HG03354 (cell line): ENCODE data around the gene CNTN4.
"Not testable (repeated sequence)": the region's sequence is repeated elsewhere in the genome, so short reads cannot be mapped to it uniquely, and the experiment has no call there.

Source experiments
- ATAC-seq: cut with Tn5 transposase; IDR thresholded peaks from one replicate; pipeline ENCODE4 v1.9.1; 2021; ENCODE audit warnings: mild to moderate bottlenecking; ENCODE audit not compliant: unreplicated experiment, poor library complexity, severe bottlenecking

CNTN4 gene

GRCh38 chr3:2485027-2485375 is 386.3 kb downstream of the CNTN4 start:
- ATAC-seq, result no peak

- no peak for ATAC-seq
These were observed 397.1 kb downstream of the CNTN4 start for GRCh38 chr3:2495746-2496145.

- no peak for ATAC-seq
These were observed 406.2 kb downstream of the CNTN4 start for GRCh38 chr3:2504912-2505311.

- no peak for ATAC-seq
These were observed 408.1 kb downstream of the CNTN4 start for GRCh38 chr3:2506776-2507175.

- no peak for ATAC-seq
These were observed 412.0 kb downstream of the CNTN4 start for GRCh38 chr3:2510591-2511145.

- ATAC-seq, result no peak
These were observed 412.7 kb downstream of the CNTN4 start for GRCh38 chr3:2511356-2511755.

- no peak for ATAC-seq
These were observed 414.2 kb downstream of the CNTN4 start for GRCh38 chr3:2512881-2513280.

GRCh38 chr3:2513986-2514385 is 415.3 kb downstream of the CNTN4 start:
- no peak for ATAC-seq

GRCh38 chr3:2516762-2517441 is 418.2 kb downstream of the CNTN4 start:
- ATAC-seq, result no peak

- ATAC-seq, result no peak
These were observed 419.0 kb downstream of the CNTN4 start for GRCh38 chr3:2517500-2518172.

GRCh38 chr3:2523281-2523836 is 424.7 kb downstream of the CNTN4 start:
- no peak for ATAC-seq

- ATAC-seq, result no peak
These were observed 427.3 kb downstream of the CNTN4 start for GRCh38 chr3:2525968-2526367.

- ATAC-seq, result no peak
These were observed 428.3 kb downstream of the CNTN4 start for GRCh38 chr3:2526926-2527325.

GRCh38 chr3:2527328-2527727 is 428.7 kb downstream of the CNTN4 start:
- not testable (repeated sequence) for ATAC-seq

GRCh38 chr3:2534767-2535166 is 436.1 kb downstream of the CNTN4 start:
- ATAC-seq, result not testable (repeated sequence)

- ATAC-seq, result no peak
These were observed 436.5 kb downstream of the CNTN4 start for GRCh38 chr3:2535206-2535605.

GRCh38 chr3:2536575-2536974 is 437.9 kb downstream of the CNTN4 start:
- no peak for ATAC-seq

- no peak for ATAC-seq
These were observed 441.4 kb downstream of the CNTN4 start for GRCh38 chr3:2540115-2540514.

- no peak for ATAC-seq
These were observed 444.6 kb downstream of the CNTN4 start for GRCh38 chr3:2543247-2543646.

GRCh38 chr3:2544212-2544611 is 445.5 kb downstream of the CNTN4 start:
- ATAC-seq, result no peak

- no peak for ATAC-seq
These were observed 446.1 kb downstream of the CNTN4 start for GRCh38 chr3:2544718-2545117.
